Sigmoid colon (tissue), 4 donors: Measurements from ENCODE around the gene DHDDS.

Experiments
- CTCF ChIP-seq, 4 experiments: fragments of 450-650 bp in 3 of 4; fragments of 200-600 bp in 1 of 4; IDR thresholded peaks; one replicate each; pipeline ENCODE4 v1.5.1; 2016 to 2019; ENCODE audit warnings: antibody characterized with exemption in 4 of 4, mild to moderate bottlenecking in 3 of 4, moderate library complexity in 2 of 4
- POLR2A ChIP-seq, 2 donors: fragments of 450-650 bp; IDR thresholded peaks; one replicate each; pipeline ENCODE4 v1.6.1; 2016; ENCODE audit warnings: antibody characterized with exemption in 2 of 2, mild to moderate bottlenecking in 2 of 2, moderate library complexity in 2 of 2
- POLR2AphosphoS5 ChIP-seq, 4 donors: sonication (generic); formaldehyde crosslinking; IDR thresholded peaks; one replicate each; pipeline ENCODE4 v1.6.1; 2017; ENCODE audit warnings: antibody characterized with exemption in 4 of 4

GRCh38 chr1:26449868-26450267 is 17.7 kb downstream of the DHDDS start:
- no peak for TF ChIP-seq CTCF (IDR thresholded peaks at IDR 0.05)
- TF ChIP-seq POLR2A (IDR thresholded peaks at IDR 0.05), result no peak
- no peak for TF ChIP-seq POLR2AphosphoS5 (IDR thresholded peaks at IDR 0.05)
